HG03439 (cell line): ENCODE results near the gene ADGRG3.
"Not testable (repeated sequence)": the region's sequence is repeated elsewhere in the genome, so short reads cannot be mapped to it uniquely, and the experiment has no call there.

Source experiments
- ATAC-seq: cut with Tn5 transposase; IDR thresholded peaks from one replicate; pipeline ENCODE4 v1.9.1; 2021; ENCODE audit warnings: mild to moderate bottlenecking, moderate library complexity; ENCODE audit not compliant: unreplicated experiment

The ADGRG3 gene

GRCh38 chr16:57712569-57712968, 44.5 kb downstream of the ADGRG3 start:
- not testable (repeated sequence) for ATAC-seq

GRCh38 chr16:57713596-57713995, 45.5 kb downstream of the ADGRG3 start:
- no peak for ATAC-seq

- no peak for ATAC-seq
Observed at GRCh38 chr16:57714047-57714446, 45.9 kb downstream of the ADGRG3 start.

GRCh38 chr16:57720142-57720575, 52.1 kb downstream of the ADGRG3 start:
- no peak for ATAC-seq

- ATAC-seq = no peak
Observed at GRCh38 chr16:57721356-57722209, 53.5 kb downstream of the ADGRG3 start.

- no peak for ATAC-seq
Observed at GRCh38 chr16:57722210-57722499, 54.0 kb downstream of the ADGRG3 start.

- ATAC-seq = no peak
Observed at GRCh38 chr16:57722651-57723050, 54.5 kb downstream of the ADGRG3 start.

- ATAC-seq = no peak
Observed at GRCh38 chr16:57723170-57723569, 55.1 kb downstream of the ADGRG3 start.

GRCh38 chr16:57724531-57724930, 56.4 kb downstream of the ADGRG3 start:
- ATAC-seq = no peak

- no peak for ATAC-seq
Observed at GRCh38 chr16:57725151-57725550, 57.0 kb downstream of the ADGRG3 start.

- ATAC-seq = no peak
Observed at GRCh38 chr16:57725554-57725953, 57.4 kb downstream of the ADGRG3 start.

GRCh38 chr16:57725976-57726375, 57.9 kb downstream of the ADGRG3 start:
- no peak for ATAC-seq

GRCh38 chr16:57726433-57726947, 58.4 kb downstream of the ADGRG3 start:
- ATAC-seq = no peak

- ATAC-seq = no peak
Observed at GRCh38 chr16:57727610-57728009, 59.5 kb downstream of the ADGRG3 start.

- no peak for ATAC-seq
Observed at GRCh38 chr16:57728336-57729181, 60.5 kb downstream of the ADGRG3 start.

- ATAC-seq = no peak
Observed at GRCh38 chr16:57729182-57729484, 61.0 kb downstream of the ADGRG3 start.

- not testable (repeated sequence) for ATAC-seq
Observed at GRCh38 chr16:57729852-57730251, 61.7 kb downstream of the ADGRG3 start.

GRCh38 chr16:57730771-57731730, 62.9 kb downstream of the ADGRG3 start:
- ATAC-seq = no peak

GRCh38 chr16:57732037-57732436, 63.9 kb downstream of the ADGRG3 start:
- ATAC-seq = no peak

- ATAC-seq = no peak
Observed at GRCh38 chr16:57732714-57733113, 64.6 kb downstream of the ADGRG3 start.
